A172 (cell line): ENCODE results near the gene HOXA11. TPM values are rescaled to one million over a fixed set of nuclear protein-coding genes. Genes with fewer than 3 reads are reported as not detected.

Experiments used
- DNase-seq: peaks from one replicate; pipeline ENCODE4 v3.0.0-alpha.2; 2015; ENCODE audit warnings: low spot score
- total RNA-seq: library from RNA; depleted of rRNA; stranded (reverse); fragments of >200 nt; shearing (Covaris generic); gene quantifications from 2 replicates; pipeline ENCODE4 v1.2.3, GENCODE V29; 2014

HOXA11 gene
- total RNA-seq, 1 experiment from 2014 or later: 1.2 TPM

GRCh38 chr7:27205325-27206280 lies 20.6 kb upstream of the HOXA11 start:
- no peak for DNase-seq

GRCh38 chr7:27204851-27205322 lies 19.9 kb upstream of the HOXA11 start:
- no peak for DNase-seq

GRCh38 chr7:27203964-27204594 lies 19.0 kb upstream of the HOXA11 start:
- no peak for DNase-seq

GRCh38 chr7:27203365-27203953 lies 18.4 kb upstream of the HOXA11 start:
- DNase-seq: no peak

DNA sequence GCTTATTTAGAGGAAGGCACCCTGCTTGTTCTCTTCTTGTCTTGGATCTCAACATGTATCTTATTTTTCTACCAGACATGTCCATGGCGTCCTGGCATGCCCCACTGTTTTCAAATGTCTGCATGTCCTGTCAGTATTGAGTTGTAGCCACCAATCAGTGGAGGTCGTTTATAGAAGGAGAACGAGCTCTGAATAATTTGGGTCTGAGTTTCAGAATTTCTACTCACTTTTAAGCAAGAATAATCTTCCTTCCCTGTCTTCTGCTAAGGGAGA lies 17.8 kb upstream of the HOXA11 start:
- DNase-seq: no peak

- no peak for DNase-seq
These were observed 17.2 kb upstream of the HOXA11 start for GRCh38 chr7:27202018-27202861.

GRCh38 chr7:27201580-27202017 lies 16.6 kb upstream of the HOXA11 start:
- DNase-seq: no peak

DNA sequence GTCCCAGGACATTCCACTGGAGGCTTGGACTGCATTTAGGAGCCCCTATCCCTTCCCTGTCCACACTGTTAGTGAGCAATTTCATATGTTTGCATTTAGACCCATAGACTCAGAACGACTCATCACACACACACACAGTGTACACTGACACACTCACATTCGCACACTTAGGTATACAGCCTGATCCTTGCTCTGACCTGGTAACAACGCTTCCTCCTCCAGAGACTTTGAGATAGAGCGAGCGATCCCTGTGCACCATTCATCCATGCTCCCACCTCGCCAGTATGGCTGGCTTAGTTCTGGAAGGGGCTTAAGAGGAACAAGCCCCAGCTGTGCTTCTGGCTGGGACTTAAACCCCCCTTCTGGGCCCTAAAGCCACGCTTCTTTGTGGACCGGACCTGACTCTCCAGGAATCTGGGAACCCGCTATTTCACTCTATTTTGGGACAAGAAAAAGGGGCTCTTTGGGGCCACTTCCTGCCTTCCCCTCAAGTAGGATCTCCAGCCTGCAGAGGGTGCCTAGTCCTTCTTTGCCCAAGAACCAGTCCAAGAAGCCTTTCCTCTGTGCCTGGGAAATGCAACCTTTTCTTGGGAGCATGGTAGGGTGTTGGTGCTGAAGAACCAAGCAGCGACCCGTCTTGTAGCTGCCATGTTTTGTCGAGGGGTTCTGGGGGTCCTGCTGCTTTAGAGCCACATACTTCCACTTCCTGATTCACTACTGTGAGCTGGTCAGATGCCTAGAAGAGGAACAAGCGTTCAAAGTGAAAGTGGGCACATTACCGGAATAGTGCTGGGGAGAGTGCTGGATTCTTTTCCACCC lies 15.9 kb upstream of the HOXA11 start:
- DNase-seq: no peak

- DNase-seq: peak; percentile 41
These were observed 15.1 kb upstream of the HOXA11 start, which contains the start of gene HOXA13 for GRCh38 chr7:27199849-27200760. Gene HOXA13, minus strand, starts transcription at chr7:27200091. Its CDS starts 14 bp downstream, at chr7:27200077.

DNA sequence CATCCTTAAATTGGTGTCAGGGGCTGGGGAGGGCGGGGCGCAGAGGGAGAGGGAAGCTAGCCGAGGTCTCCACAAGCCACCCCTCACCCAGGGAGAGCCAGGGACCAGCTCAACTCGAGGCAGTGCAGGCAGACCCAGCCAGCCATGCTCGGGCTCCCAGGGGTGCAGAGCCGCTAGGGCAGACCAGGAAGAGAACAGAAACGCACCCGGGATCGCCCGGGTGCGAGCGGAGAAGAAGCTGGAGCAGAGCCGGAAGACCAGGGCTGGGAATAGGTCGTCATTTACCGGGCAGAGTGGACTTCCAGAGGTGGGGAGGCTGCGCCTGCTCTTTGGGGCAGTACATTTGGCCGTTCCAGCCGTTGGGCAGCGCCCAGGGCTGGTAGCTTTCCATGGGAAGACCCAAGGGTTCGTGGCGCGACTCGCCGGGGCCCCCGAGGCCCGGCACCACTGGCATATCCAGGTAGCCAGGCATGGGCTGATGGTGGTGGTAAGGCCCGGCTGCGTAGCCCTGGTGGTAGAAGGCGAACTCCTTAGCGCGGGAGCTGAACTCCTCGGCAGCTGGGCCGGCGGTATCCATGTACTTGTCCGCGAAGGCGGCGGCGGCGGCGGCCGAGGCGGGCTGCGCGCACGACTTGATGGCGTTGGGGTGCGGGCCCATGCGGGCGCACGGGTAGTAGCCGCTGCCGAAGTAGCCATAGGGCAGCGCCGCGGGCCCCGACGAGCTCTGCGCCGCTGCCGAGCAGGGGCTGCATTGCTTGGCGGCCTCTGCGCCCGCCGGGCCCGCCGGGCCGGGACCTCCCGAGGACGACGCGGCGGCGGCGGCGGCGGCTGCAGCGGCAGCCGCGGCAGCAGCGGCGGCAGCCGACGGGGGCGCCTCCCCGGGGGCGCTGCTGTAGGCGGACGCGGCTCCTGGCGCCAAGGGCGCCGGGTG lies 14.1 kb upstream of the HOXA11 start:
- DNase-seq: no peak

DNA sequence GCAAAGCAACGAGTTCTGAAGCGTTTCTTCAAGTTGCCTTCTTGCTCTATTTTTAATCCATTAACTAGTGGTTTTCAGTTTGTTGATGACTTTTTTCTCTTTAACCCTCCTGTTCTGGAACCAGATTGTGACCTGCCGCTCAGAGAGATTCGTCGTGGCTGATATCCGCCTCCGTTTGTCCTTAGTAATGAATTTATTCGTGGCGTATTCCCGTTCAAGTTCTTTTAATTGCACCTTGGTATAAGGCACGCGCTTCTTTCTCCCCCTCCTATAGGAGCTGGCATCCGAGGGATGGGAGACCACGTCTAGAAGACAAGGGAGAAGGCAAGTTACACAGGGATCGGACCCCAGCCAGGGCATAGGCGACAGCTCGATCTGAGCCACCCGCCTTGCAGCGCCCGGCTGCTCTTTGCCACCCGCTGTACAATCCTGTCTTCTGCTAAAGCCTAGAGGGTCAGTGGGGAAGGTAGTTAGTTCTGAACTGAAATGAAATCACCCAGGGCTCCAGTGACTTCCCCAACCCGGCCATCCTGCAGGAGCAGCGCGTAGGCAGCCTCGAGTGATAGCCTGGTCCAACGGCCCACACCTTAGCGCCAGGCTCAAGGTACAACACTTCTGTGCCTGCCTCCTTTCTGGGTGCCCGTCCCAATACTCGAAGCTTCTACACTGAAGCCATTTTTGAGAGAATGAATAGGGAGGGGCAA lies 13.3 kb upstream of the HOXA11 start:
- no peak for DNase-seq

GRCh38 chr7:27197137-27198042 lies 12.4 kb upstream of the HOXA11 start:
- DNase-seq: no peak

DNA sequence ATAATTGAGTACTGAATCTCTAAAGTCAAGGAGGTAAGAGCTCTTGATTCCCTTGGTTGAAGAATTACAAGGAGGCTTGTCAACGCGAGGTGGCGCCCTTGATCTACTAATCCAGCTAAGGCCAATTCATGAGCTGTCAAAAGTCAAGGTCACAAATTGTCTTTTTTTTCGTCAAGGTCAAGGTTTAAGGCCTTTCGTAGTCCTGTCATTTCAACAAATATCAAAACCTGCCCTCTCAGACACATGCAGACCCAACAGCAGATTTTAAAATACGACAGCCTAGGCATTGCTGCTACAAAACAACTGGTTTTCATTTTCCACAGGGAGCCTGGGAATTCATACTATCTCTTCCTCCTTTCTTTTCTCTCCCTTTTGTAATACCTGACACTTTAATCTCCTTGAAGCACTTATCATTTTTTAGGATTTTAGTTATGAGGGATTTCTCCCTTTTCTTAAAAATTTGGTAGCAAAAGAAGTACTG lies 11.3 kb upstream of the HOXA11 start:
- peak; percentile 65 for DNase-seq

- DNase-seq: no peak
These were observed 9.8 kb upstream of the HOXA11 start for GRCh38 chr7:27194686-27195379.

DNA sequence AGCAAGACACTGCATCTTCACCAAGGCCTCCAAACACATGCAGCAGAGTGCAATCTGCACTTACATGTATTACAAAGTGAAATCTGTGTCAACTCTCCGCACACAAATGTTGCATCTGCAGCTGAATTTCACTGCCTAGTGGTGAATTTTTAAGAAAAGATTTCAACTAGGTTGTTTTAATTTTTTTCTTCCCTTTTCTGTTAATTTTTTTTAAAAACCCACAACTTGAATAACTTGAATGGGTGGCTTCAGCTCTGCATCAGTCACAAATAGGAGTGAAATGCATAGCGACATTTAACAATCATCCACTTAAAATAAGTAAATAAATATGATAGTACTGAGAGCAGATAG lies 8.9 kb upstream of the HOXA11 start:
- DNase-seq: no peak

GRCh38 chr7:27193335-27194001 lies 8.4 kb upstream of the HOXA11 start:
- no peak for DNase-seq
